Astrocyte (in vitro differentiated cells and primary cell): ENCODE data around the gene MYH11. TPM values are rescaled to one million over a fixed set of nuclear protein-coding genes. Genes with fewer than 3 reads are reported as not detected.

ENCODE experiments used
- DNase-seq: peaks from one replicate; pipeline ENCODE4 v3.0.0-alpha.2; 2010; ENCODE audit warnings: low read depth
- FAIRE-seq: peaks from 2 replicates; lab custom pipeline; 2011; peaks lifted over from hg19 to GRCh38; lab: Jason Lieb, UNC
- H2AFZ ChIP-seq: 2 replicates; pipeline ENCODE4 v1.6.0; 2012; ENCODE audit warnings: low read depth, low read length, inconsistent platforms
- H3K27ac ChIP-seq: 2 replicates; pipeline ENCODE4 v1.5.1; 2011; ENCODE audit warnings: low read depth, low read length, inconsistent platforms
- H3K27me3 ChIP-seq: 2 replicates; pipeline ENCODE4 v1.6.0; 2011; ENCODE audit warnings: low read length, inconsistent platforms; ENCODE audit not compliant: insufficient read depth
- H3K36me3 ChIP-seq: 2 replicates; pipeline ENCODE4 v1.5.1; 2011; ENCODE audit warnings: low read length, inconsistent platforms; ENCODE audit not compliant: insufficient read depth
- H3K4me1 ChIP-seq: 2 replicates; pipeline ENCODE4 v1.5.1; 2011; ENCODE audit warnings: low read length, inconsistent platforms; ENCODE audit not compliant: insufficient read depth
- H3K4me2 ChIP-seq: 2 replicates; pipeline ENCODE4 v1.6.0; 2012; ENCODE audit warnings: low read length, inconsistent platforms
- H3K4me3 ChIP-seq: 2 replicates; pipeline ENCODE4 v1.5.1; 2011; ENCODE audit warnings: low read depth, mild to moderate bottlenecking, low read length, inconsistent platforms; ENCODE audit not compliant: insufficient read depth
- H3K79me2 ChIP-seq: 2 replicates; pipeline ENCODE4 v1.6.0; 2012; ENCODE audit warnings: mild to moderate bottlenecking, low read length, inconsistent platforms; ENCODE audit not compliant: insufficient read depth
- H3K9ac ChIP-seq: 2 replicates; pipeline ENCODE4 v1.6.0; 2012; ENCODE audit warnings: mild to moderate bottlenecking, low read length, inconsistent platforms
- H3K9me3 ChIP-seq: 2 replicates; pipeline ENCODE4 v1.5.1; 2012; ENCODE audit warnings: low read depth, mild to moderate bottlenecking, low read length, inconsistent platforms; ENCODE audit not compliant: insufficient read depth
- H4K20me1 ChIP-seq: 2 replicates; pipeline ENCODE4 v1.6.0; 2012; ENCODE audit warnings: low read length, inconsistent platforms; ENCODE audit not compliant: insufficient read depth
- H3K27ac Mint-ChIP-seq: one replicate; pipeline ENCODE4 v1.8.0; 2021; ENCODE audit warnings: mild to moderate bottlenecking, mixed read lengths; ENCODE audit not compliant: unreplicated experiment
- H3K27me3 Mint-ChIP-seq: one replicate; pipeline ENCODE4 v1.8.0; 2021; ENCODE audit warnings: low read depth, mixed read lengths; ENCODE audit not compliant: unreplicated experiment
- H3K36me3 Mint-ChIP-seq: one replicate; pipeline ENCODE4 v1.8.0; 2021; ENCODE audit warnings: low read depth, mixed read lengths; ENCODE audit not compliant: unreplicated experiment
- H3K4me1 Mint-ChIP-seq: one replicate; pipeline ENCODE4 v1.8.0; 2021; ENCODE audit warnings: low read depth, mixed read lengths; ENCODE audit not compliant: unreplicated experiment
- H3K4me3 Mint-ChIP-seq: one replicate; pipeline ENCODE4 v1.8.0; 2021; ENCODE audit warnings: mild to moderate bottlenecking, moderate library complexity, mixed read lengths; ENCODE audit not compliant: unreplicated experiment
- H3K9me3 Mint-ChIP-seq: one replicate; pipeline ENCODE4 v1.8.0; 2021; ENCODE audit warnings: mild to moderate bottlenecking, mixed read lengths; ENCODE audit not compliant: unreplicated experiment
- EZH2 ChIP-seq: IDR thresholded peaks from 2 replicates; pipeline ENCODE4 v1.6.1; 2012; ENCODE audit warnings: mild to moderate bottlenecking, low read length, inconsistent platforms; ENCODE audit not compliant: insufficient read depth
- total RNA-seq: library from RNA; stranded (reverse); gene quantifications from 2 replicates; pipeline ENCODE4 v1.2.1, GENCODE V29; 2021
- TF ChIP-seq, protein P1 (sequence below): IDR thresholded peaks from 2 replicates; pipeline ENCODE4 v1.5.1; 2011; ENCODE audit warnings: low read depth, mild to moderate bottlenecking, inconsistent platforms, low read length, moderate library complexity; ENCODE audit not compliant: insufficient read depth

MYH11 gene
- total RNA-seq, 1 donor from 2014 or later: 1.0 TPM

DNA sequence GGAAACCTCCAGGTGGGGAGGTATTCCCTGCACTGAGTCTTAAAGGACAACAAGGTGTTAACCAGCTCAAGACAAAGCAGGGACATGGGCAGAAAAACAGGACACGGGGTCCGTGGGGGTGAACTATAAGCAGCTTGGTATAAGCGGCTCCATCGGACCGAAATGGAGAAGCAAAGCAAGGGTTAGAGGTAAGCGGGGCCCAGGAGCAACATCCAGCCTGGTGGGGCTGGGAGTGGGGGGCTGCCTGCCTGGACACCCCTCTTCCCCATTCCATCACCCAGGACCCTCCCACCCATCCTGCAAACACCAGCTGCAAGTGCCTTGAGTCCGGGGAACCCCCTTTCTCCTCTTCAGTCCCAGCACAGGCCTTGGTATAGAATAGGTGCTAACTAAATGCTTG is 29.5 kb downstream of the MYH11 start:
- no peaks in the 10 kb centered on the region for H4K20me1 ChIP-seq
- no peak for DNase-seq
- no peaks in the 10 kb centered on the region for H3K36me3 Mint-ChIP-seq
- no peaks in the 10 kb centered on the region for H3K79me2 ChIP-seq
- H3K4me3 ChIP-seq: no peak overlapping the region
- peaks cover 28% of the 10 kb centered on the region for H3K27me3 Mint-ChIP-seq
- no peak for TF ChIP-seq EZH2
- TF ChIP-seq, protein P1, sequence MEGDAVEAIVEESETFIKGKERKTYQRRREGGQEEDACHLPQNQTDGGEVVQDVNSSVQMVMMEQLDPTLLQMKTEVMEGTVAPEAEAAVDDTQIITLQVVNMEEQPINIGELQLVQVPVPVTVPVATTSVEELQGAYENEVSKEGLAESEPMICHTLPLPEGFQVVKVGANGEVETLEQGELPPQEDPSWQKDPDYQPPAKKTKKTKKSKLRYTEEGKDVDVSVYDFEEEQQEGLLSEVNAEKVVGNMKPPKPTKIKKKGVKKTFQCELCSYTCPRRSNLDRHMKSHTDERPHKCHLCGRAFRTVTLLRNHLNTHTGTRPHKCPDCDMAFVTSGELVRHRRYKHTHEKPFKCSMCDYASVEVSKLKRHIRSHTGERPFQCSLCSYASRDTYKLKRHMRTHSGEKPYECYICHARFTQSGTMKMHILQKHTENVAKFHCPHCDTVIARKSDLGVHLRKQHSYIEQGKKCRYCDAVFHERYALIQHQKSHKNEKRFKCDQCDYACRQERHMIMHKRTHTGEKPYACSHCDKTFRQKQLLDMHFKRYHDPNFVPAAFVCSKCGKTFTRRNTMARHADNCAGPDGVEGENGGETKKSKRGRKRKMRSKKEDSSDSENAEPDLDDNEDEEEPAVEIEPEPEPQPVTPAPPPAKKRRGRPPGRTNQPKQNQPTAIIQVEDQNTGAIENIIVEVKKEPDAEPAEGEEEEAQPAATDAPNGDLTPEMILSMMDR: no peak
- peaks cover 18% of the 10 kb centered on the region for H3K27me3 ChIP-seq
- no peak overlapping the region for H3K4me3 Mint-ChIP-seq
- H3K4me1 ChIP-seq: no peaks in the 10 kb centered on the region
- H3K4me1 Mint-ChIP-seq: no peaks in the 10 kb centered on the region
- no peak overlapping the region for H3K27ac ChIP-seq
- H3K27ac Mint-ChIP-seq: no peak overlapping the region
- no peaks in the 10 kb centered on the region for H3K36me3 ChIP-seq
- FAIRE-seq: no peak
- H3K9me3 ChIP-seq: no peaks in the 10 kb centered on the region
- no peak overlapping the region for H2AFZ ChIP-seq
- H3K9me3 Mint-ChIP-seq: peaks cover 2% of the 10 kb centered on the region
- no peak overlapping the region for H3K9ac ChIP-seq
- no peak overlapping the region for H3K4me2 ChIP-seq

DNA sequence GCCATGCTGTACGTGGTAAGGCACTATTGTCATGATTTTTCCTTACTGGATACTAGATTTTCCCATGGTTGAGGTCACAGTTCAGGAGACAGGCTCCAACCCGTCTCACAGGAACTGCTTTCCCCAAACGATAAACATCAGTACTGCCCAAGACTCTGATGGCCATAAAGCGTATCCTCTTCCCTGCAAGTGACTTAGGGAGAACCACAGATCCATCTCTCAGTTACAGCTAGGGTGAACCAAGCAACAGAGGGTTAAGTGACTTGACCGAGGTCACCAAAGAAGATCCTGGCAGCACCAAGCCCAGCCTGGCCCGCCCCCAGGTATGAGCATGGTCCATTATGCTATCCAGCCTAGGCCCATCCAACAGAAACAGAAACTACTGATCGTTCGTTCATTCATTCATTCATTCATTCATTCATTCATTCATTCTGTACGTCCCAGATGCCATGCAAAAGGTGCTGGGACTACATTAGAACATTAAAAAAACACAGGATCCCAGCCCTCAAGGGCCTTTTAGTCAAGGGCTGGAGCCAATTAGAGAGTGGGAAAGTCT is 31.0 kb downstream of the MYH11 start:
- no peak overlapping the region for H3K4me3 Mint-ChIP-seq
- Histone ChIP-seq H3K4me1 (no peaks in the 10 kb centered on the region), H3K4me2 (no peak overlapping the region)

DNA sequence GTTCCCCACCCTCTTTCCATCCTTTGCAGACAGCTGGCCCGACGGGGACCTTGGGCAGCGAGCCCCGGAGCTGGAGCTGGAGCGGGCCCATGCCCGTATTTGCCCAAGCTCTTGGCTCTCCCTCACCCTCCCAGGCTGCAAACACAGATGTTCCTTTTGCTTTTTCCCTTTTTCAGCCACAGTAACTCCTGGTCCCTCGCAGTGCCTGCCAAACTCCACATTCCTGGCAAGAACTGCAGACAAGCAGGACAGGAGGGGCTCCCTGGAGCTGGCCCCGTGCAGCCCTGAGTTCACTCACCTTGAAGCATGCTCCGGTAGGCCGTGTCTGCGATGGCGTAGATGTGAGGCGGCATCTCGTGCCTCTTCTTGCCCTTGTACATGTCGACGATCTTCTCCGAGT is 33.9 kb downstream of the MYH11 start:
- FAIRE-seq (no peak), DNase-seq (no peak)
- no peaks in the 10 kb centered on the region for H3K36me3 ChIP-seq
- H4K20me1 ChIP-seq: no peaks in the 10 kb centered on the region
- no peaks in the 10 kb centered on the region for H3K9me3 ChIP-seq
- no peaks in the 10 kb centered on the region for H3K79me2 ChIP-seq
- no peaks in the 10 kb centered on the region for H3K36me3 Mint-ChIP-seq
- peaks cover 27% of the 10 kb centered on the region for H3K27me3 ChIP-seq
- H3K27ac Mint-ChIP-seq: no peak overlapping the region
- no peaks in the 10 kb centered on the region for H3K4me1 ChIP-seq
- H3K4me3 ChIP-seq: no peak overlapping the region
- no peak overlapping the region for H3K4me2 ChIP-seq
- peaks cover 2% of the 10 kb centered on the region for H3K9me3 Mint-ChIP-seq
- H3K4me3 Mint-ChIP-seq: no peak overlapping the region
- no peak overlapping the region for H3K27ac ChIP-seq
- H3K4me1 Mint-ChIP-seq: no peaks in the 10 kb centered on the region
- TF ChIP-seq, protein P1: no peak
- TF ChIP-seq EZH2: no peak
- no peak overlapping the region for H3K9ac ChIP-seq
- H2AFZ ChIP-seq: no peak overlapping the region
- peaks cover 17% of the 10 kb centered on the region for H3K27me3 Mint-ChIP-seq

More for the DNA sequence above, 31.0 kb downstream of the MYH11 start:
- Histone ChIP-seq H3K79me2 (no peaks in the 10 kb centered on the region), H3K4me3 (no peak overlapping the region), H3K27ac (no peak overlapping the region), H3K27me3 (peaks cover 18% of the 10 kb centered on the region), H3K36me3 (no peaks in the 10 kb centered on the region), H3K9me3 (no peaks in the 10 kb centered on the region), H4K20me1 (no peaks in the 10 kb centered on the region), H3K9ac (no peak overlapping the region), H2AFZ (no peak overlapping the region)
- Mint-ChIP-seq H3K9me3 (peaks cover 2% of the 10 kb centered on the region), H3K4me1 (no peaks in the 10 kb centered on the region), H3K36me3 (no peaks in the 10 kb centered on the region), H3K27me3 (peaks cover 25% of the 10 kb centered on the region), H3K27ac (no peak overlapping the region)
- TF ChIP-seq EZH2: no peak
- TF ChIP-seq, protein P1: no peak
- FAIRE-seq (no peak), DNase-seq (no peak)
